ENCODE data around the gene INPP4B.

The INPP4B gene

DNA sequence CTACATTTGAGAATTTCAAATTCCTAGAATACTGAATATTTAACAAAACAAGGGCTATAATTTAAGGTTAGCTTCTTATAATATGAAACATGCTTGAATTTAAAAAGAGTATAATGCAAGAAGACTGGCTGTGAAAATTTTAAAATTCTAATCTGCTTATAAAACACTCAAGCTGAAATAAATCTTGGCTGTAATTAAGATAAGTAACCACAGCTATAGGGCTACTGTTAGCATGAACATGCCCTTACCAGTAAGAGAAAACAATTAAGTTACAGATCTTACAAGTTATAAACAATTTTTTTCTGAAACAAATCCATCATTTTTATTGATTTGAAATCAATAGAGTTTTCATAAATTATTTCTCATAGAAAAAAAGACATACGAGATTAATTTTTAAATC, 148.2 kb downstream of the INPP4B start:
- no peaks in the 10 kb centered on the region for H3K36me3 ChIP-seq (ENCODE audit: insufficient read depth, low read length)
- no peaks in the 10 kb centered on the region for H3K9me3 ChIP-seq (ENCODE audit: low read length)
- no peak overlapping the region for H3K4me2 ChIP-seq (ENCODE audit: low read length)
- H3F3A ChIP-seq (ENCODE audit: insufficient read depth, low read length), result no peaks in the 10 kb centered on the region
- H3K9ac ChIP-seq (ENCODE audit: low read length), result no peak overlapping the region
- no peaks in the 10 kb centered on the region for H3K9me2 ChIP-seq (ENCODE audit: low read depth, low read length)
- no peak for TF ChIP-seq EZH2 (IDR thresholded peaks at IDR 0.05; ENCODE audit: borderline replicate concordance, low read length)
- H4K20me1 ChIP-seq (ENCODE audit: insufficient read depth, low read length), result no peaks in the 10 kb centered on the region
- no peak overlapping the region for H3K4me3 ChIP-seq (ENCODE audit: low read depth, low read length, poor library complexity, severe bottlenecking)
- H3K4me1 ChIP-seq (ENCODE audit: insufficient read depth, low read length, severe bottlenecking), result no peaks in the 10 kb centered on the region
- no peak overlapping the region for H2AFZ ChIP-seq (ENCODE audit: low read length)
- no peaks in the 10 kb centered on the region for H3K27me3 ChIP-seq (ENCODE audit: insufficient read depth, low read length)
- no peaks in the 10 kb centered on the region for H3K79me2 ChIP-seq (ENCODE audit: insufficient read depth, low read length)
- no peak overlapping the region for H3K27ac ChIP-seq (ENCODE audit: low read depth, low read length, poor library complexity, severe bottlenecking)

DNA sequence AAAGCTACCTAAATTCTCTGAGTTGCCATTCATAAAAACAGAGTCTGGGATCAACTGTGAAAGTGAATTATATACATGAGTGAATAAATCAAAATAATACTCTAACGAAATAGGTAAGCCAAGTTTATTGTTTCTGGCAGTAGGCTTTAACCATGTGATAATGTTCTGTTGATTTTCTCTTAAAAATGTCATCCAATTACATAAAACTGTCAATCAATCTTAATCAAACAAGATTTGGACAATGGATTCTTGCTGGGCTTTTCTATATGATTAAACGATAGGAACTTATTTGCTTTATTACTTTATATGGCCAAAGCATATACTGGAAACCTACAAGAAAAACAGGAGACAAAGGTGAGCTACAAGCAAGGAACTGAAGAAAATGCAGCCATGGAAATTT, 148.8 kb downstream of the INPP4B start:
- Histone ChIP-seq H3K9me2 (ENCODE audit: low read depth, low read length) (no peaks in the 10 kb centered on the region), H3K79me2 (ENCODE audit: insufficient read depth, low read length) (no peaks in the 10 kb centered on the region), H3K36me3 (ENCODE audit: insufficient read depth, low read length) (no peaks in the 10 kb centered on the region), H3F3A (ENCODE audit: insufficient read depth, low read length) (no peaks in the 10 kb centered on the region), H3K27ac (ENCODE audit: low read depth, low read length, poor library complexity, severe bottlenecking) (no peak overlapping the region), H3K9me3 (ENCODE audit: low read length) (no peaks in the 10 kb centered on the region), H3K4me2 (ENCODE audit: low read length) (no peak overlapping the region), H2AFZ (ENCODE audit: low read length) (no peak overlapping the region), H4K20me1 (ENCODE audit: insufficient read depth, low read length) (no peaks in the 10 kb centered on the region), H3K27me3 (ENCODE audit: insufficient read depth, low read length) (no peaks in the 10 kb centered on the region), H3K9ac (ENCODE audit: low read length) (no peak overlapping the region), H3K4me3 (ENCODE audit: low read depth, low read length, poor library complexity, severe bottlenecking) (no peak overlapping the region), H3K4me1 (ENCODE audit: insufficient read depth, low read length, severe bottlenecking) (no peaks in the 10 kb centered on the region)
- TF ChIP-seq, protein P1, sequence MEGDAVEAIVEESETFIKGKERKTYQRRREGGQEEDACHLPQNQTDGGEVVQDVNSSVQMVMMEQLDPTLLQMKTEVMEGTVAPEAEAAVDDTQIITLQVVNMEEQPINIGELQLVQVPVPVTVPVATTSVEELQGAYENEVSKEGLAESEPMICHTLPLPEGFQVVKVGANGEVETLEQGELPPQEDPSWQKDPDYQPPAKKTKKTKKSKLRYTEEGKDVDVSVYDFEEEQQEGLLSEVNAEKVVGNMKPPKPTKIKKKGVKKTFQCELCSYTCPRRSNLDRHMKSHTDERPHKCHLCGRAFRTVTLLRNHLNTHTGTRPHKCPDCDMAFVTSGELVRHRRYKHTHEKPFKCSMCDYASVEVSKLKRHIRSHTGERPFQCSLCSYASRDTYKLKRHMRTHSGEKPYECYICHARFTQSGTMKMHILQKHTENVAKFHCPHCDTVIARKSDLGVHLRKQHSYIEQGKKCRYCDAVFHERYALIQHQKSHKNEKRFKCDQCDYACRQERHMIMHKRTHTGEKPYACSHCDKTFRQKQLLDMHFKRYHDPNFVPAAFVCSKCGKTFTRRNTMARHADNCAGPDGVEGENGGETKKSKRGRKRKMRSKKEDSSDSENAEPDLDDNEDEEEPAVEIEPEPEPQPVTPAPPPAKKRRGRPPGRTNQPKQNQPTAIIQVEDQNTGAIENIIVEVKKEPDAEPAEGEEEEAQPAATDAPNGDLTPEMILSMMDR (IDR thresholded peaks at IDR 0.05; ENCODE audit: low read length), result no peak
- no peak for TF ChIP-seq EZH2 (IDR thresholded peaks at IDR 0.05; ENCODE audit: borderline replicate concordance, low read length)

DNA sequence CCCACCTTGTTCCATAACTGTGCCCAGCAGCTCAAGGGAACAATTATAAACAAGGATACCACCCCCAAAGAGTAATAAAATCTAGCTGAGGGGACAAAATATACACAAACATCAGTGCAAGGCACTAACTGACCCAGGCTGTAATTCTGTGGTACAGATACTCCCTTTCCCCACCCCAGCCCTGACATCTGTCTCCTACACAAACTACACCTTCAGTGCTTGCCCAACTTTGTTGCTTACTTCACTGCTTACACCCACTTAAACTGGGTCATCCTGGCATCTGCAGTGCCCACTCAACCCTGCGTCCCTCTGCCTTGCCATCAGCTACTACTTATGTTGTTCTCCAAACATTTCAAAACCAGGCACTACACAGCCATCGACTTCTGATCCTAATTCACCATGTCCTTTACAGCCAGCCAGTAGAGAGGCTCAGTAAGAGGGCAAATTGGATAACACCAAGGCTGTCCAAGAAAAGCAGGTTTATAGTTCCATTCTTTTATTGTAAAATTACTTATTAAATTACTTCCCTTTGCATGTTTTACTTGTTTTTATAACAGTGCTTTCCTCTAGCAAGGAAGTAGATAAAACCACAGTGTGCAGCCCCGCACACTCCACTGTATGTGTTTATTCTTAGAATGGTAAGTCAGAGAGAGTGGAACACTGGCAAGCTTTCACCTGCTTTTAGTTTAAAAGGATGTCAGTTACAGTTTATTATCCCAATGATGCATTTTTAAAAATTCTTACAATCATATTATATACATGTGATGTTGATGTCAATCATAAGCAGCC, 149.6 kb downstream of the INPP4B start:
- no peaks in the 10 kb centered on the region for H4K20me1 ChIP-seq (ENCODE audit: insufficient read depth, low read length)
- no peaks in the 10 kb centered on the region for H3K36me3 ChIP-seq (ENCODE audit: insufficient read depth, low read length)
- no peak overlapping the region for H2AFZ ChIP-seq (ENCODE audit: low read length)
- no peaks in the 10 kb centered on the region for H3K27me3 ChIP-seq (ENCODE audit: insufficient read depth, low read length)
- no peaks in the 10 kb centered on the region for H3K4me1 ChIP-seq (ENCODE audit: insufficient read depth, low read length, severe bottlenecking)
- no peak overlapping the region for H3K4me3 ChIP-seq (ENCODE audit: low read depth, low read length, poor library complexity, severe bottlenecking)
- TF ChIP-seq, protein P1 (IDR thresholded peaks at IDR 0.05; ENCODE audit: low read length), result no peak
- TF ChIP-seq EZH2 (IDR thresholded peaks at IDR 0.05; ENCODE audit: borderline replicate concordance, low read length), result no peak
- H3K4me2 ChIP-seq (ENCODE audit: low read length), result no peak overlapping the region
- no peak overlapping the region for H3K9ac ChIP-seq (ENCODE audit: low read length)
- H3K27ac ChIP-seq (ENCODE audit: low read depth, low read length, poor library complexity, severe bottlenecking), result no peak overlapping the region
- H3F3A ChIP-seq (ENCODE audit: insufficient read depth, low read length), result no peaks in the 10 kb centered on the region
- H3K9me3 ChIP-seq (ENCODE audit: low read length), result no peaks in the 10 kb centered on the region
- no peaks in the 10 kb centered on the region for H3K79me2 ChIP-seq (ENCODE audit: insufficient read depth, low read length)
- no peaks in the 10 kb centered on the region for H3K9me2 ChIP-seq (ENCODE audit: low read depth, low read length)
